GM12878 (cell line): Measurements from ENCODE around the gene IL10. TPM values are rescaled to one million over a fixed set of nuclear protein-coding genes. Genes with fewer than 3 reads are reported as not detected.

Experiments
- ATAC-seq: fragments of 200-7000 bp; cut with Tn5 transposase; 3 replicates; pipeline ENCODE4 v1.9.1; 2020; ENCODE audit warnings: mild to moderate bottlenecking, moderate library complexity
- BruUV-seq: library from RNA; stranded (reverse); fragments of 400-500 nt; replicated peaks from 2 replicates; lab custom pipeline; 2021; lab: Mats Ljungman, UMichigan
- CTCF ChIA-PET: fragments of 300-600 bp; sonication (Branson Sonifier 250); formaldehyde crosslinking; extraction: SDS; loops from one replicate; lab custom pipeline; 2021; ENCODE audit warnings: inconsistent platforms; lab: Yijun Ruan, JAX
- POLR2A ChIA-PET: fragments of 350-600 bp; formaldehyde crosslinking; extraction: SDS; loops from one replicate; lab custom pipeline; 2021; ENCODE audit warnings: inconsistent platforms; lab: Charles Lee
- RAD21 ChIA-PET: fragments of 300-600 bp; sonication (Branson Sonifier 250); formaldehyde crosslinking; loops from one replicate; lab custom pipeline; 2023; ENCODE audit warnings: antibody characterized with exemption; ENCODE audit not compliant: unreplicated experiment; lab: Charles Lee
- SMC1A ChIA-PET: fragments of 300-600 bp; sonication (Branson Sonifier 250); formaldehyde crosslinking; loops from one replicate; lab custom pipeline; 2023; ENCODE audit not compliant: unreplicated experiment, uncharacterized antibody; lab: Charles Lee
- DNase-seq: peaks from one replicate; pipeline ENCODE4 v3.0.0-alpha.2; 2011; ENCODE audit warnings: low read depth, low spot score
- FAIRE-seq: peaks from 3 replicates; lab custom pipeline; 2011; peaks lifted over from hg19 to GRCh38; lab: Jason Lieb, UNC
- H2AFZ ChIP-seq: 2 replicates; pipeline ENCODE4 v1.6.0; 2011; ENCODE audit warnings: low read depth, low read length, control low read depth; ENCODE audit not compliant: control insufficient read depth
- H3K27ac ChIP-seq: 2 replicates; pipeline ENCODE4 v1.5.1; 2011; ENCODE audit warnings: control low read depth; ENCODE audit not compliant: control insufficient read depth, insufficient read depth
- H3K27me3 ChIP-seq, 2 experiments: replicated peaks in 1 of 2; 2 replicates each; pipeline versions ENCODE4 v1.6.0 to v1.6.1; 2011; ENCODE audit warnings: low read length in 1 of 2; ENCODE audit not compliant: control insufficient read depth in 2 of 2, insufficient read depth in 2 of 2
- H3K36me3 ChIP-seq, 2 experiments: 2 replicates each; pipeline ENCODE4 v1.5.1; 2011; ENCODE audit warnings: low read length in 1 of 2; ENCODE audit not compliant: control insufficient read depth in 2 of 2, insufficient read depth in 2 of 2
- H3K4me1 ChIP-seq: 2 replicates; pipeline ENCODE4 v1.6.1; 2011; ENCODE audit warnings: mild to moderate bottlenecking, low read length, moderate library complexity, mixed read lengths; ENCODE audit not compliant: control insufficient read depth, insufficient read depth
- H3K4me2 ChIP-seq: 2 replicates; pipeline ENCODE4 v1.6.0; 2011; ENCODE audit warnings: control low read depth; ENCODE audit not compliant: control insufficient read depth, insufficient read depth
- H3K4me3 ChIP-seq: fragments of 200-600 bp; sonication (generic); 2 replicates; pipeline ENCODE4 v1.5.1; 2016
- H3K79me2 ChIP-seq: 2 replicates; pipeline ENCODE4 v1.6.0; 2011; ENCODE audit warnings: low read length; ENCODE audit not compliant: control insufficient read depth, insufficient read depth
- H3K9ac ChIP-seq: 2 replicates; pipeline ENCODE4 v1.8.0; 2011; ENCODE audit warnings: low read length, control low read depth, mixed read lengths; ENCODE audit not compliant: control insufficient read depth, insufficient read depth
- H3K9me3 ChIP-seq: replicated peaks from 3 replicates; pipeline ENCODE4 v1.5.1; 2011; ENCODE audit warnings: mild to moderate bottlenecking, low read length; ENCODE audit not compliant: control insufficient read depth, insufficient read depth
- H4K20me1 ChIP-seq: 2 replicates; pipeline ENCODE4 v1.6.0; 2011; ENCODE audit not compliant: control insufficient read depth, insufficient read depth
- ATF7 ChIP-seq: fragments of 450-650 bp; IDR thresholded peaks from 2 replicates; pipeline ENCODE4 v1.6.1; 2016; ENCODE audit warnings: low read depth, mild to moderate bottlenecking
- CBFB ChIP-seq: IDR thresholded peaks from 2 replicates; pipeline ENCODE4 v1.6.1; 2016; ENCODE audit warnings: antibody characterized with exemption, low read depth
- CREM ChIP-seq: IDR thresholded peaks from 2 replicates; pipeline ENCODE4 v1.6.1; 2014; ENCODE audit warnings: antibody characterized with exemption, low read depth
- MEF2B ChIP-seq: fragments of 450-650 bp; IDR thresholded peaks from 2 replicates; pipeline ENCODE4 v1.6.1; 2018; ENCODE audit warnings: mild to moderate bottlenecking, moderate library complexity; ENCODE audit not compliant: partially characterized antibody, poor library complexity, severe bottlenecking
- MTA2 ChIP-seq: fragments of 450-650 bp; IDR thresholded peaks from 2 replicates; pipeline ENCODE4 v1.6.1; 2016; ENCODE audit warnings: low read depth, mild to moderate bottlenecking, moderate library complexity
- MTA3 ChIP-seq: IDR thresholded peaks from 2 replicates; pipeline ENCODE4 v1.6.1; 2012; ENCODE audit warnings: low read length, inconsistent platforms, borderline replicate concordance
- NR2C2 ChIP-seq: IDR thresholded peaks from 2 replicates; pipeline ENCODE4 v1.6.1; 2011; ENCODE audit warnings: borderline replicate concordance, low read depth; ENCODE audit not compliant: control insufficient read depth, insufficient read length
- NR2F1 ChIP-seq: fragments of 450-650 bp; conservative IDR thresholded peaks from 2 replicates; pipeline ENCODE4 v1.6.1; 2017; ENCODE audit warnings: mild to moderate bottlenecking
- NRF1 ChIP-seq: conservative IDR thresholded peaks from 2 replicates; pipeline ENCODE4 v1.6.1; 2011; ENCODE audit warnings: mild to moderate bottlenecking, low read depth, low read length, improper control_type of control experiment
- POLR2AphosphoS2 ChIP-seq: IDR thresholded peaks from 2 replicates; pipeline ENCODE4 v1.6.1; 2011; ENCODE audit warnings: low read depth, mild to moderate bottlenecking, low read length, improper control_type of control experiment, moderate library complexity
- SIX5 ChIP-seq: IDR thresholded peaks from 2 replicates; pipeline ENCODE4 v1.6.1; 2011; ENCODE audit warnings: mild to moderate bottlenecking, low read depth, low read length, moderate library complexity; ENCODE audit not compliant: severe bottlenecking
- SREBF1 ChIP-seq: IDR thresholded peaks from 2 replicates; pipeline ENCODE4 v1.6.1; 2012; ENCODE audit warnings: mild to moderate bottlenecking, low read length
- ZBED1 ChIP-seq: IDR thresholded peaks from 2 replicates; pipeline ENCODE4 v1.6.1; 2016; ENCODE audit warnings: borderline replicate concordance
- ZSCAN29 ChIP-seq: fragments of 450-650 bp; IDR thresholded peaks from 2 replicates; pipeline ENCODE4 v1.6.1; 2017; ENCODE audit warnings: mild to moderate bottlenecking, moderate library complexity
- WGBS: methylation state at CpG from one replicate; pipeline ENCODE4 v1.1.6; 2016; ENCODE audit warnings: low lambda C conversion rate; ENCODE audit not compliant: insufficient replicate concordance, insufficient coverage; ENCODE audit errors: missing lambda C conversion rate; 5-methylcytosine and 5-hydroxymethylcytosine counted together
- in situ Hi-C: fragments of 300-500 bp; cut with MboI; formaldehyde crosslinking; loops from 9 replicates; pipeline ENCODE4 v1.14.3; 2018; ENCODE audit warnings: mixed read lengths
- intact Hi-C: fragments of 100-400 bp; cut with micrococcal nuclease; formaldehyde crosslinking; loops from one replicate; pipeline ENCODE4 v1.14.2; 2022; ENCODE audit not compliant: unreplicated experiment
- polyA plus RNA-seq, 11 experiments: library from polyadenylated mRNA; depleted of rRNA in 4 of 11; unstranded in 6 of 11; stranded (reverse) in 5 of 11; fragments of >200 nt; fragmentation: Nextera tagmentation in 4 of 11; fragmentation: Illumina TruSeq in 1 of 11; extraction: Ambion mirVana in 4 of 11; extraction: Trizol in 1 of 11; gene quantifications; 1 replicate in 1 of 11; 2 replicates in 10 of 11; pipeline versions ENCODE4 v1.2.1 to v1.2.3, GENCODE V29; 2011 to 2016; ENCODE audit warnings: inconsistent platforms in 2 of 11, missing spikeins in 2 of 11, low read depth in 1 of 11
- total RNA-seq, 4 experiments: library from RNA; depleted of rRNA in 3 of 4; stranded (reverse); fragments of >200 nt in 3 of 4; fragmentation: Illumina TruSeq in 1 of 4; extraction: Trizol in 1 of 4; gene quantifications; 2 replicates each; pipeline versions ENCODE4 v1.2.1 to v1.2.3, GENCODE V29; 2013 to 2021
- TF ChIP-seq, protein P1 (sequence below): fragments of 450-650 bp; IDR thresholded peaks from 2 replicates; pipeline ENCODE4 v1.6.1; 2017; ENCODE audit warnings: mild to moderate bottlenecking, moderate library complexity
- TF ChIP-seq, protein P2 (sequence below): IDR thresholded peaks from 2 replicates; pipeline ENCODE4 v1.6.1; 2012; ENCODE audit warnings: low read depth, low read length, improper control_type of control experiment
- TF ChIP-seq, protein P3 (sequence below): fragments of 450-650 bp; IDR thresholded peaks from 2 replicates; pipeline ENCODE4 v1.6.1; 2018; ENCODE audit warnings: borderline replicate concordance, mild to moderate bottlenecking; ENCODE audit not compliant: partially characterized antibody

The IL10 gene
- total and polyA plus RNA-seq, 10 of the 15 experiments (the other 5 are each of a cell fraction or from before 2014, with no cell fraction given): 0.34 to 5.0 (median 1.1) TPM

DNA sequence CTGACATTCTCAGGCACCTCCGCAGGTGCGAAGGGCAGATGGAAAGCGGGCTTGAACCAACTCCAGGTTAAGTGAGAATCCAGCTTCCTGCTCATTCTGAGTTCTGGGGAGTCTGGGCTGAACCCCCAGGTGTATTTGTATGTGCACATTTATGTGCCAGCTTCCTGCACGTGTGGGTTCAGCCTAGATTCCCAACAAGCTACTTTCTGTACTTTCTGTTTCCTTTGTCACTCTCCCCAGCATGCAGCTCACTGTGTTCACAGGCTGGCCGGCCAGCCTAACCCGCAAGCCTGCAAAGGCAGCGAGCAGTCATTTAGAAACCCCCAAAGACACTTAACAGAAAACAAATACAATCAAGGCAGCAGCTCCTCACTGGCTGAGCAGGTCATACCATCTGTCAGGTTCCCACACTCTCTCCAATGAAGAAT lies 3.0 kb downstream of the IL10 start:
- H3K9me3 ChIP-seq: no peaks in the 10 kb centered on the region; the same call in 2 of the 3 replicates
- peaks cover 72% of the 10 kb centered on the region for H3K4me1 ChIP-seq
- peak; percentile 82 for ATAC-seq
- FAIRE-seq: peak; percentile 54
- H3K4me3 ChIP-seq: peak overlapping the region; percentile 74; the same call in 1 of the 2 replicates
- H2AFZ ChIP-seq: peak overlapping the region; percentile 16; the same call in 1 of the 2 replicates
- RAD21 ChIA-PET: interaction anchor here (1.0 to 13.8 kb wide), 19 partner anchors 10 to 320 kb away, joined by 3 to 363 read pairs (median 6); partner anchors contain the start of genes DYRK3 and FCMR
- peaks cover 40% of the 10 kb centered on the region for H3K79me2 ChIP-seq
- WGBS: 0% methylated on average over 7 of the region's 7 CpGs
- intact Hi-C loops (no loop called here), in situ Hi-C loops (no loop called here)
- peak overlapping the region; percentile 73 for H3K9ac ChIP-seq
- SMC1A ChIA-PET: interaction anchor here (0.6 to 16.0 kb wide), 23 partner anchors 9 to 185 kb away, joined by 3 to 410 read pairs (median 5); partner anchors contain the start of gene FCMR
- peak; percentile 96 for DNase-seq
- CTCF ChIA-PET: interaction anchor here (0.8 to 15.0 kb wide), 16 partner anchors 9 to 153 kb away, joined by 3 to 299 read pairs (median 4); partner anchors contain the start of gene FCMR
- no TSS peak for BruUV-seq
- no peaks in the 10 kb centered on the region for H3K27me3 ChIP-seq
- peak overlapping the region; percentile 86 for H3K27ac ChIP-seq
- H3K36me3 ChIP-seq: no peaks in the 10 kb centered on the region
- peak overlapping the region; percentile 95 for H3K4me2 ChIP-seq
- no peaks in the 10 kb centered on the region for H4K20me1 ChIP-seq
- POLR2A ChIA-PET: interaction anchor here (0.7 to 14.8 kb wide), 14 partner anchors 17 to 156 kb away, joined by 3 to 283 read pairs (median 5); partner anchors contain the start of gene FCMR
- peak; percentile 90 for TF ChIP-seq MEF2B
- TF ChIP-seq CBFB: peak; percentile 70; the same call in 1 of the 2 replicates
- peak; percentile 95; the same call in 1 of the 2 replicates for TF ChIP-seq MTA3
- no peak for TF ChIP-seq NRF1
- no peak for TF ChIP-seq SIX5
- TF ChIP-seq ZBED1: no peak
- no peak for TF ChIP-seq ZSCAN29
- peak; percentile 85 for TF ChIP-seq MTA2
- TF ChIP-seq SREBF1: no peak
- TF ChIP-seq, protein P1, sequence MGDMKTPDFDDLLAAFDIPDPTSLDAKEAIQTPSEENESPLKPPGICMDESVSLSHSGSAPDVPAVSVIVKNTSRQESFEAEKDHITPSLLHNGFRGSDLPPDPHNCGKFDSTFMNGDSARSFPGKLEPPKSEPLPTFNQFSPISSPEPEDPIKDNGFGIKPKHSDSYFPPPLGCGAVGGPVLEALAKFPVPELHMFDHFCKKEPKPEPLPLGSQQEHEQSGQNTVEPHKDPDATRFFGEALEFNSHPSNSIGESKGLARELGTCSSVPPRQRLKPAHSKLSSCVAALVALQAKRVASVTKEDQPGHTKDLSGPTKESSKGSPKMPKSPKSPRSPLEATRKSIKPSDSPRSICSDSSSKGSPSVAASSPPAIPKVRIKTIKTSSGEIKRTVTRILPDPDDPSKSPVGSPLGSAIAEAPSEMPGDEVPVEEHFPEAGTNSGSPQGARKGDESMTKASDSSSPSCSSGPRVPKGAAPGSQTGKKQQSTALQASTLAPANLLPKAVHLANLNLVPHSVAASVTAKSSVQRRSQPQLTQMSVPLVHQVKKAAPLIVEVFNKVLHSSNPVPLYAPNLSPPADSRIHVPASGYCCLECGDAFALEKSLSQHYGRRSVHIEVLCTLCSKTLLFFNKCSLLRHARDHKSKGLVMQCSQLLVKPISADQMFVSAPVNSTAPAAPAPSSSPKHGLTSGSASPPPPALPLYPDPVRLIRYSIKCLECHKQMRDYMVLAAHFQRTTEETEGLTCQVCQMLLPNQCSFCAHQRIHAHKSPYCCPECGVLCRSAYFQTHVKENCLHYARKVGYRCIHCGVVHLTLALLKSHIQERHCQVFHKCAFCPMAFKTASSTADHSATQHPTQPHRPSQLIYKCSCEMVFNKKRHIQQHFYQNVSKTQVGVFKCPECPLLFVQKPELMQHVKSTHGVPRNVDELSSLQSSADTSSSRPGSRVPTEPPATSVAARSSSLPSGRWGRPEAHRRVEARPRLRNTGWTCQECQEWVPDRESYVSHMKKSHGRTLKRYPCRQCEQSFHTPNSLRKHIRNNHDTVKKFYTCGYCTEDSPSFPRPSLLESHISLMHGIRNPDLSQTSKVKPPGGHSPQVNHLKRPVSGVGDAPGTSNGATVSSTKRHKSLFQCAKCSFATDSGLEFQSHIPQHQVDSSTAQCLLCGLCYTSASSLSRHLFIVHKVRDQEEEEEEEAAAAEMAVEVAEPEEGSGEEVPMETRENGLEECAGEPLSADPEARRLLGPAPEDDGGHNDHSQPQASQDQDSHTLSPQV: no peak
- TF ChIP-seq ATF7: peak; percentile 71
- TF ChIP-seq, protein P2, sequence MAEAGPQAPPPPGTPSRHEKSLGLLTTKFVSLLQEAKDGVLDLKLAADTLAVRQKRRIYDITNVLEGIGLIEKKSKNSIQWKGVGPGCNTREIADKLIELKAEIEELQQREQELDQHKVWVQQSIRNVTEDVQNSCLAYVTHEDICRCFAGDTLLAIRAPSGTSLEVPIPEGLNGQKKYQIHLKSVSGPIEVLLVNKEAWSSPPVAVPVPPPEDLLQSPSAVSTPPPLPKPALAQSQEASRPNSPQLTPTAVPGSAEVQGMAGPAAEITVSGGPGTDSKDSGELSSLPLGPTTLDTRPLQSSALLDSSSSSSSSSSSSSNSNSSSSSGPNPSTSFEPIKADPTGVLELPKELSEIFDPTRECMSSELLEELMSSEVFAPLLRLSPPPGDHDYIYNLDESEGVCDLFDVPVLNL: no peak
- TF ChIP-seq CREM: peak; percentile 48; the same call in 1 of the 2 replicates
- TF ChIP-seq, protein P3, sequence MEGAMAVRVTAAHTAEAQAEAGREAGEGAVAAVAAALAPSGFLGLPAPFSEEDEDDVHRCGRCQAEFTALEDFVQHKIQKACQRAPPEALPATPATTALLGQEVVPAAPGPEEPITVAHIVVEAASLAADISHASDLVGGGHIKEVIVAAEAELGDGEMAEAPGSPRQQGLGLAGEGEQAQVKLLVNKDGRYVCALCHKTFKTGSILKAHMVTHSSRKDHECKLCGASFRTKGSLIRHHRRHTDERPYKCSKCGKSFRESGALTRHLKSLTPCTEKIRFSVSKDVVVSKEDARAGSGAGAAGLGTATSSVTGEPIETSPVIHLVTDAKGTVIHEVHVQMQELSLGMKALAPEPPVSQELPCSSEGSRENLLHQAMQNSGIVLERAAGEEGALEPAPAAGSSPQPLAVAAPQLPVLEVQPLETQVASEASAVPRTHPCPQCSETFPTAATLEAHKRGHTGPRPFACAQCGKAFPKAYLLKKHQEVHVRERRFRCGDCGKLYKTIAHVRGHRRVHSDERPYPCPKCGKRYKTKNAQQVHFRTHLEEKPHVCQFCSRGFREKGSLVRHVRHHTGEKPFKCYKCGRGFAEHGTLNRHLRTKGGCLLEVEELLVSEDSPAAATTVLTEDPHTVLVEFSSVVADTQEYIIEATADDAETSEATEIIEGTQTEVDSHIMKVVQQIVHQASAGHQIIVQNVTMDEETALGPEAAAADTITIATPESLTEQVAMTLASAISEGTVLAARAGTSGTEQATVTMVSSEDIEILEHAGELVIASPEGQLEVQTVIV: no peak
- peak; percentile 74 for TF ChIP-seq NR2F1
- no peak for TF ChIP-seq NR2C2
- TF ChIP-seq POLR2AphosphoS2: no peak
